GM19324 (cell line): Measurements from ENCODE around the gene HS3ST3A1.
"Not testable (repeated sequence)": the region's sequence is repeated elsewhere in the genome, so short reads cannot be mapped to it uniquely, and the experiment has no call there.

Experiments used
- ATAC-seq: cut with Tn5 transposase; IDR thresholded peaks from one replicate; pipeline ENCODE4 v1.9.1; 2021; ENCODE audit warnings: mild to moderate bottlenecking, moderate library complexity; ENCODE audit not compliant: unreplicated experiment, low FRiP score

Gene HS3ST3A1

DNA sequence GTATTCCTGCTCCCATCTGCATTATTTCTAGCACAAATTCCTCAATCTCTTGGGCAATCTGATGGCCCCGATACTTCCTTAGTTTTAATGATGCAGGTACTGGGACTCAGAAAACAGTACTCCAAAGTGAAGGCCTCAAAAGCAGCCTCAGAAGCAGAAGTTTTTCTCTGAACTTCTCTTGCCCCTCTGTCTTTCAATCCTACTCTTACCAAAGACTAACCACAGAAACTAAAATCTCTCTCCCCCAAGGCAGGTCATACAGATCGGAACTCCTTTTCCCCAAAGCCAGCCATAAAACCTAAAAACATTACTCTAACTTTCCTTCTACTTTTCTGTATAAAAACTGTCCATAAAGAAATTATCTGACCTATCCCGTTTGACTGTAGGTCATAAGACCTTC lies 103.5 kb downstream of the HS3ST3A1 start:
- no peak for ATAC-seq

GRCh38 chr17:13496553-13497056 lies 105.1 kb downstream of the HS3ST3A1 start:
- ATAC-seq, result not testable (repeated sequence)

- no peak for ATAC-seq
These were observed 106.3 kb downstream of the HS3ST3A1 start for GRCh38 chr17:13495423-13495822.

DNA sequence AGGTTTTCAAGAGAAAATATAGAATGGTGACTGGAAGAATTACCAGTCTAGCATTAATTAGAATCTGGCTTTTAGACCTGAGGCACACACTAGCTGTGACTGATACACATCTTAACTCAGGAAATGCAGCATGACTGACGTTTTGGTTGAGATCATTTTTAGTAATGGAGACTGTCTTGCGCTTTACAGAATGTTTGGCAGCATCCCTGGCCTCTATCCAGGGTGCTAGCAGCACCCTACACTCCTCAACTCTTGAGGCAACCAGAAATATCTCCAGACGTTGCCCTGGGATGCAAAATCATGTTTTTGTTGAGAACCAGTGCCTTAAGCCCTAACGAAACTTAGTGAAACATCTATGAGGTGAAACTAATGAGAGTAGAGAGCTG lies 109.0 kb downstream of the HS3ST3A1 start:
- ATAC-seq, result no peak

- no peak for ATAC-seq
These were observed 109.6 kb downstream of the HS3ST3A1 start for GRCh38 chr17:13491916-13492736.

DNA sequence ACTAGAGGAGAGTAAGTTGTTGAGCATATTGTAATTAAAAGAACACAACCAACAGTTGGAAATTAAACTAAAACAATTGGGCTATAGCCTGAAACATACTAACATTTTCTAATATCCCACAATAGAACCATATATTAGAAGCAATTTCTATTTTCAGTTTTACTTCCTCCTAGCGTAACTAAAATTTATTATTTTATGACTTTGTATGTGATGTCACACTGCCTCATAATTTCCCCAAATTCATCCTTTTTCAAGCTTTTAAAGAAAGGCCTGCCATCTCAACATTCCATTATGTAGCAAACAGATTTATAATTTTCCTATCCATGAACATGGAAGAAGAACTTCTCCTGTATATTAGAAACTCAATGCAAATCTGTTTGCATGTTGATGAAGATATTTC lies 110.2 kb downstream of the HS3ST3A1 start:
- no peak for ATAC-seq

DNA sequence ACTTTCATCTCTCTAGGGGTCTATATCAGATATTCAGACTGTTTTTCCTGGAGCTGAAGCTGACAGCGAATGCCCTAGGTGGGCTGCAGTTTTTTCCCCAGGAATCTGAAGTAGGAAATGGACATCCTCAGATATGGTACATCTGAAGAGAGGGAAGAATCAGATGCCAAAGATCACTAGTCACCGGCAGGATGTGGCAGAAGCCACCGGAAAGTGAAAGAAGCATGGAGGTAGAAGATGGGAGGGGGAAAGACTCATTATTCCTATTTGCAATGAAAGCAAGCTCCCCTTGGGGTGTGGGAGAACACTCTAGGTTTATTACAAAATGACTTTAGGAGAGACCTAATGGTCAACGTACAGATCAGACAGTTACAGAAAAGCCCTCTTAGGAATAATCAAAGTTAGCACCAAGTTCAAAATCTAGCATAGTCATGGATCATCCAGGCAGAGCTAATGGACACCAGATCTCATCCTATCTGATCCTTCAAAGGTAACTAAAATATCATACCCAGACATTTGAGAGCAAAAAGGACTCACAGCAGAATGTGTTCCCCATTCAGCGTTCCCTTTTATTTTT lies 110.7 kb downstream of the HS3ST3A1 start:
- ATAC-seq, result no peak

DNA sequence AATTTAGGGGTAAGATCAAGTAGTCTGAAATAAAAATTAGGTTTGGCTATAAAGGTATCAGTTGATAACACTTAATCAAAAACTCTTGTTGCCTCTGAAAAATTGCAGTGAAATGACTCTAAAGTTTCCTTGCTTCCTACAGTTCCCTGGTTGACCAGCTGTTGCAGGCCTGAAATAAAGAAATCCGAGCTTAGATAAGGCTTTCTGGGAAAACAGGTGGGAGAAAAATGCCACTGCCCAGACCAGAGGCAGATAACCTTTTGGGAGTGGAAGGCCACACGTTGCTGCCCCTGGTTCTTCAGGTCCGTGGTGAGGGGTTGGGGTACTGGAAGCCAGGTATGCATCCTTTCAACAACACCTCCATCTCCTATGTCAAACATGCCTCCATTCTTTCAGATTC lies 111.3 kb downstream of the HS3ST3A1 start:
- no peak for ATAC-seq

GRCh38 chr17:13485327-13485726 lies 116.4 kb downstream of the HS3ST3A1 start:
- no peak for ATAC-seq

- no peak for ATAC-seq
These were observed 117.7 kb downstream of the HS3ST3A1 start for GRCh38 chr17:13484020-13484419.

GRCh38 chr17:13480877-13481276 lies 120.9 kb downstream of the HS3ST3A1 start:
- ATAC-seq, result no peak

GRCh38 chr17:13478326-13478830 lies 123.4 kb downstream of the HS3ST3A1 start:
- no peak for ATAC-seq

DNA sequence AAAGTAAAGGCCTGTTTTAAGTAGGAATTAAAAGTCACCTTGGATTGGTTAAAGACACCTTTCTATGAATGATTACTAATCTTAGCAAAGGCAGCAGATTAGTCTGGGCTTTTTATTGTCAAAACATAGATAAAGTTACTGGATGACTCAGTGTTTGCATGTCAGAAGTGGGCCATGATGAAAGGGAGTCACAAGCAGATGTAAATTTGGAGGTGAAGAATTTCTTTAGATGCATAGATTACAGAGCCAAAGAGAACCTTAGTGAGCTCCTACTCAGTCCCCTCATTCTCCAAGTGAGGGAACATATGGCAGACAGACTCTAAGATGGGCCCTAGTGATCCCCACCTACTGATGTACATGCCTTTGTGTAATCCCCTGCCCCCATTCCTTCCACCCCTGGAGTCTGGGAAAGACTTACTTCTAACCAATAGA lies 124.5 kb downstream of the HS3ST3A1 start:
- ATAC-seq, result no peak

- ATAC-seq, result no peak
These were observed 125.0 kb downstream of the HS3ST3A1 start for GRCh38 chr17:13476720-13477119.

GRCh38 chr17:13475574-13476223 lies 126.0 kb downstream of the HS3ST3A1 start:
- no peak for ATAC-seq

- no peak for ATAC-seq
These were observed 127.5 kb downstream of the HS3ST3A1 start for GRCh38 chr17:13474073-13474800.

- ATAC-seq, result no peak
These were observed 136.1 kb downstream of the HS3ST3A1 start for GRCh38 chr17:13465678-13466077.

DNA sequence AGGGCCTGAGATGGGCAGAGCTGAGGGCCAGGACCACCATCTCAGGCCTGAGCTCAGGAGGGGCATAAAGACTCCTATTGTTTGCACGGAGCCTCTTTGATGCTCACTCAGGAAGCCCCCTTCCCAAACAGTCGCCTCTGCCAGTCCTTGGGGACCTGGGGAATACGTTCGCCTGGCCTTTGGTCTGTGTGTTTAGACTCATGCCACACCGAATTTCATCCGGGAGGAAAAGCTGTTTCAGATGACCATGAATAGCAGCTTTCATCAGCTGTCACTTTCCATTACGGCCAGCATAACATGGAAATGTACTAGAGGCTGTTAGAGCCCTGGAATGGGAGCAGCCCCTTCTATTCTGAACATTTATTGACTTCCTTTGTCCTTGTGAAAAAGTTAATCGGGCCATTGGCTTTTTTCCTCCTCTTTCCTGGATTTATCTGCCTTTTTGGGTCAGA lies 139.0 kb downstream of the HS3ST3A1 start:
- ATAC-seq, result no peak

GRCh38 chr17:13462146-13462545 lies 139.6 kb downstream of the HS3ST3A1 start:
- ATAC-seq, result no peak

- ATAC-seq, result no peak
These were observed 141.3 kb downstream of the HS3ST3A1 start for GRCh38 chr17:13460261-13461000.
